Measurements from ENCODE around the gene PDGFRB. TPM values are rescaled to one million over a fixed set of nuclear protein-coding genes. Genes with fewer than 3 reads are reported as not detected.

Gene PDGFRB
- total RNA-seq (10 to 100 TPM; 10.6 to 13.1 TPM), polyA plus RNA-seq (1 to 10 TPM; 5.2 to 6.1 TPM)

DNA sequence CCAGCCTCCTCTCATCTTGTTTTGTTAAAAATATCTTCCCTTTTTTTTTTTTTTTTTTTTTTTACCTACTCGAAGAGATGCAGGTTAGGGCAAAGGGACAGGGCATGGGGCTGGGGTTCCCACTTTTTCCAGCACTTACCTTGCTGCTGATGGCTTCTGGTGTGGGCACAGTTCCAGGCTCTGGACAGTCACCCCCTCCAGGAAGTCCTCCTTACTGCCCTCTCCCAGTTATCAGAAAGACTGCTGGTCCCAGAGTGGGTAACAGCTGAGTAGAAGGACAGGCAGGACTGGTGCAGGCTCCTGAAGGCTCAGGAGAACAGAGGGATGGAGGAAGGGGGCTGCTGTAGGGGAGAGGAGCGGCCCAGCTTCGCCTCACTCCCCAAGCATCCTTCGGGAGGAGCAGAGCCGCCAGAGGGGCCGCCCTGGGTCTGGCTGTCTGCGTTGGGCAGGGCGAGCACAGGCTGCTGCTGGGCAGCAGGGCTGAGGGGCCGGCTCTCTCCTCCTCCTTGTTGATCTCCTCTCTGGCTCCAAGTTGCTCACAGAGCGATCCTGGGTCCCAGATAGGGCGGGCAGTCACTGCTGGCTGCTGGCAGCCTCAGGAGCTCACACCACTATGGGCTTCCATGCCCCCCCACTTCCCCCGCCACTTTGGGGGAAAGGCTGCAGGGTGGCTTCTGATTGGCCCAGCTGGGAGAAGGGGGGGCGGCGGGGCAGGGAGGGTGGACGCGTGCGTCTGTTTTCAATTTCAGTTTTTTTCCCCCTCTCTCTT lies at the start of gene PDGFRB:
Gene PDGFRB (minus strand): TSS at position 588 of the 769 bp plus-strand sequence. CDS start 18,798 bp downstream, outside the sequence.
- DNase-seq (ENCODE audit: low spot score): no peak
- WGBS: 47% methylated on average over 17 of the region's 17 CpGs
- peaks cover 0 to 7% (median 1%) of the 10 kb centered on the region in 4 donors for H3K4me1 ChIP-seq (ENCODE audit: control insufficient read depth in 4 of 4, insufficient read depth in 4 of 4, low read length in 3 of 4)
- no peaks in the 10 kb centered on the region for H3K9me3 ChIP-seq (ENCODE audit: control insufficient read depth in 4 of 4, low read length in 3 of 4)
- H3K27me3 ChIP-seq (ENCODE audit: control insufficient read depth in 4 of 4, insufficient read depth in 4 of 4, low read length in 3 of 4): no peaks in the 10 kb centered on the region
- peak within 1 kb of the TSS; percentile 76 to 77 for H3K27ac ChIP-seq (ENCODE audit: low read depth in 1 of 2, low read length in 2 of 2)
- H3K4me3 ChIP-seq (ENCODE audit: low read depth in 1 of 3, low read length in 3 of 3): peak within 1 kb of the TSS in 1 of 3 donors; percentile 21
- no peak for TF ChIP-seq RXRA (IDR thresholded peaks at IDR 0.05)
- TF ChIP-seq, protein P1, sequence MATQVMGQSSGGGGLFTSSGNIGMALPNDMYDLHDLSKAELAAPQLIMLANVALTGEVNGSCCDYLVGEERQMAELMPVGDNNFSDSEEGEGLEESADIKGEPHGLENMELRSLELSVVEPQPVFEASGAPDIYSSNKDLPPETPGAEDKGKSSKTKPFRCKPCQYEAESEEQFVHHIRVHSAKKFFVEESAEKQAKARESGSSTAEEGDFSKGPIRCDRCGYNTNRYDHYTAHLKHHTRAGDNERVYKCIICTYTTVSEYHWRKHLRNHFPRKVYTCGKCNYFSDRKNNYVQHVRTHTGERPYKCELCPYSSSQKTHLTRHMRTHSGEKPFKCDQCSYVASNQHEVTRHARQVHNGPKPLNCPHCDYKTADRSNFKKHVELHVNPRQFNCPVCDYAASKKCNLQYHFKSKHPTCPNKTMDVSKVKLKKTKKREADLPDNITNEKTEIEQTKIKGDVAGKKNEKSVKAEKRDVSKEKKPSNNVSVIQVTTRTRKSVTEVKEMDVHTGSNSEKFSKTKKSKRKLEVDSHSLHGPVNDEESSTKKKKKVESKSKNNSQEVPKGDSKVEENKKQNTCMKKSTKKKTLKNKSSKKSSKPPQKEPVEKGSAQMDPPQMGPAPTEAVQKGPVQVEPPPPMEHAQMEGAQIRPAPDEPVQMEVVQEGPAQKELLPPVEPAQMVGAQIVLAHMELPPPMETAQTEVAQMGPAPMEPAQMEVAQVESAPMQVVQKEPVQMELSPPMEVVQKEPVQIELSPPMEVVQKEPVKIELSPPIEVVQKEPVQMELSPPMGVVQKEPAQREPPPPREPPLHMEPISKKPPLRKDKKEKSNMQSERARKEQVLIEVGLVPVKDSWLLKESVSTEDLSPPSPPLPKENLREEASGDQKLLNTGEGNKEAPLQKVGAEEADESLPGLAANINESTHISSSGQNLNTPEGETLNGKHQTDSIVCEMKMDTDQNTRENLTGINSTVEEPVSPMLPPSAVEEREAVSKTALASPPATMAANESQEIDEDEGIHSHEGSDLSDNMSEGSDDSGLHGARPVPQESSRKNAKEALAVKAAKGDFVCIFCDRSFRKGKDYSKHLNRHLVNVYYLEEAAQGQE (IDR thresholded peaks at IDR 0.05): no peak
- no peak for TF ChIP-seq JUND (IDR thresholded peaks at IDR 0.05)
- TF ChIP-seq, protein P2, sequence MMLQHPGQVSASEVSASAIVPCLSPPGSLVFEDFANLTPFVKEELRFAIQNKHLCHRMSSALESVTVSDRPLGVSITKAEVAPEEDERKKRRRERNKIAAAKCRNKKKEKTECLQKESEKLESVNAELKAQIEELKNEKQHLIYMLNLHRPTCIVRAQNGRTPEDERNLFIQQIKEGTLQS (IDR thresholded peaks at IDR 0.05): no peak
- TF ChIP-seq HNF4A (conservative IDR thresholded peaks at IDR 0.05): no peak
- no peak for TF ChIP-seq EGR1 (IDR thresholded peaks at IDR 0.05; ENCODE audit: low read depth in 2 of 2)
- TF ChIP-seq, protein P3, sequence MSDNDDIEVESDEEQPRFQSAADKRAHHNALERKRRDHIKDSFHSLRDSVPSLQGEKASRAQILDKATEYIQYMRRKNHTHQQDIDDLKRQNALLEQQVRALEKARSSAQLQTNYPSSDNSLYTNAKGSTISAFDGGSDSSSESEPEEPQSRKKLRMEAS (IDR thresholded peaks at IDR 0.05): no peak
- TF ChIP-seq, protein P4, sequence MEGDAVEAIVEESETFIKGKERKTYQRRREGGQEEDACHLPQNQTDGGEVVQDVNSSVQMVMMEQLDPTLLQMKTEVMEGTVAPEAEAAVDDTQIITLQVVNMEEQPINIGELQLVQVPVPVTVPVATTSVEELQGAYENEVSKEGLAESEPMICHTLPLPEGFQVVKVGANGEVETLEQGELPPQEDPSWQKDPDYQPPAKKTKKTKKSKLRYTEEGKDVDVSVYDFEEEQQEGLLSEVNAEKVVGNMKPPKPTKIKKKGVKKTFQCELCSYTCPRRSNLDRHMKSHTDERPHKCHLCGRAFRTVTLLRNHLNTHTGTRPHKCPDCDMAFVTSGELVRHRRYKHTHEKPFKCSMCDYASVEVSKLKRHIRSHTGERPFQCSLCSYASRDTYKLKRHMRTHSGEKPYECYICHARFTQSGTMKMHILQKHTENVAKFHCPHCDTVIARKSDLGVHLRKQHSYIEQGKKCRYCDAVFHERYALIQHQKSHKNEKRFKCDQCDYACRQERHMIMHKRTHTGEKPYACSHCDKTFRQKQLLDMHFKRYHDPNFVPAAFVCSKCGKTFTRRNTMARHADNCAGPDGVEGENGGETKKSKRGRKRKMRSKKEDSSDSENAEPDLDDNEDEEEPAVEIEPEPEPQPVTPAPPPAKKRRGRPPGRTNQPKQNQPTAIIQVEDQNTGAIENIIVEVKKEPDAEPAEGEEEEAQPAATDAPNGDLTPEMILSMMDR (IDR thresholded peaks at IDR 0.05; ENCODE audit: low read depth, low read length, missing input control): no peak
- TF ChIP-seq FOXA1 (IDR thresholded peaks at IDR 0.05): no peak
- no peak for TF ChIP-seq HNF4G (IDR thresholded peaks at IDR 0.05)
- no peak for TF ChIP-seq GABPA (IDR thresholded peaks at IDR 0.05 in 1 of 2, conservative IDR thresholded peaks at IDR 0.05 in 1 of 2)
- H3K9ac ChIP-seq (ENCODE audit: low read depth in 1 of 2, low read length in 2 of 2): no peak within 1 kb of the TSS
- no peaks in the 10 kb centered on the region for H3K36me3 ChIP-seq (ENCODE audit: control insufficient read depth in 4 of 4, insufficient read depth in 3 of 4, low read depth in 1 of 4, low read length in 3 of 4)

DNA sequence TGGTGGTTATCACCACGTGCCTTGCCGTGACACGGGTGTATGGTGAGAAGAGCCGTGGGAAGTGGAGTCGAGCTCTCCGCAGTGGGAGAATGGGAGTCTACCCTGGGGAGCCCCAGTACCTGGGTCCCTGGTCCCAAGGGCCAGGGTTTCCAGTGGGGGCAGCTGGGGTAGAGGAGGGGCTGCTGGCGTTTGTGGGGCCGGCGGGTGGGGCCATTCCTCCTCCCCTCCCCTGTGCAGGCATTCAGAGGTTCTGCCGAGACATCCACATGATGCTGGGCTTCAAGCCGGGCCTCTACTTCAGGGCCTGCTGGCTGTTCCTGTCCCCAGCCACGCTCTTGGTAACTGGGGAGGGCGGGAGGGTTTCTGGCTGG lies 48.9 kb upstream of the PDGFRB start:
- no peak for TF ChIP-seq HNF4G (IDR thresholded peaks at IDR 0.05)
- TF ChIP-seq, protein P4 (IDR thresholded peaks at IDR 0.05; ENCODE audit: low read depth, low read length, missing input control): no peak
- TF ChIP-seq RXRA (IDR thresholded peaks at IDR 0.05): no peak
- no peak for TF ChIP-seq FOXA1 (IDR thresholded peaks at IDR 0.05)
- TF ChIP-seq, protein P1 (IDR thresholded peaks at IDR 0.05): no peak
- TF ChIP-seq NR2F2 (IDR thresholded peaks at IDR 0.05): no peak
- Histone ChIP-seq H3K9me3 (ENCODE audit: control insufficient read depth in 4 of 4, low read length in 3 of 4) (no peaks in the 10 kb centered on the region), H3K27me3 (ENCODE audit: control insufficient read depth in 4 of 4, insufficient read depth in 4 of 4, low read length in 3 of 4) (no peaks in the 10 kb centered on the region), H3K9ac (ENCODE audit: low read depth in 1 of 2, low read length in 2 of 2) (no peak overlapping the region), H3K4me3 (ENCODE audit: low read depth in 1 of 3, low read length in 3 of 3) (no peak overlapping the region), H3K36me3 (ENCODE audit: control insufficient read depth in 4 of 4, insufficient read depth in 3 of 4, low read depth in 1 of 4, low read length in 3 of 4) (no peaks in the 10 kb centered on the region), H3K4me1 (ENCODE audit: control insufficient read depth in 4 of 4, insufficient read depth in 4 of 4, low read length in 3 of 4) (no peaks in the 10 kb centered on the region), H3K27ac (ENCODE audit: low read depth in 1 of 2, low read length in 2 of 2) (no peak overlapping the region)
- no peak for DNase-seq (ENCODE audit: low spot score)
- 94% methylated on average over 13 of the region's 13 CpGs for WGBS
